DOHH2 (cell line): ENCODE results near the gene MIF.

Source experiments
- CTCF ChIP-seq: fragments of 200-600 bp; sonication (generic); IDR thresholded peaks from one replicate; pipeline ENCODE4 v1.5.1; 2014; ENCODE audit warnings: antibody characterized with exemption, mild to moderate bottlenecking, low read depth, low read length; ENCODE audit not compliant: poor library complexity, severe bottlenecking
- EZH2phosphoT487 ChIP-seq: fragments of 200-600 bp; sonication (generic); IDR thresholded peaks from 2 replicates; pipeline ENCODE4 v1.6.1; 2017; ENCODE audit warnings: borderline replicate concordance, mild to moderate bottlenecking, antibody characterized with exemption, low read length, moderate library complexity, mixed read lengths

- TF ChIP-seq CTCF (no peak), EZH2phosphoT487 (no peak)
These were observed 30.9 kb downstream of the MIF start for GRCh38 chr22:23925020-23925606.
